ENCODE results near the gene PRKCH. TPM values are rescaled to one million over a fixed set of nuclear protein-coding genes. Genes with fewer than 3 reads are reported as not detected.

Gene PRKCH
- total RNA-seq, 1 experiment from 2014 or later = 18.3 TPM

GRCh38 chr14:61470961-61471293, 149.5 kb downstream of the PRKCH start:
- Mint-ChIP-seq H3K27me3 (ENCODE audit: insufficient read depth, unreplicated experiment) (no peaks in the 10 kb centered on the region), H3K36me3 (ENCODE audit: insufficient read depth, unreplicated experiment) (peaks cover 5% of the 10 kb centered on the region), H3K4me3 (ENCODE audit: unreplicated experiment) (no peak overlapping the region), H3K4me1 (ENCODE audit: low read depth, unreplicated experiment) (no peaks in the 10 kb centered on the region), H3K27ac (ENCODE audit: unreplicated experiment) (no peak overlapping the region), H3K9me3 (ENCODE audit: unreplicated experiment) (no peaks in the 10 kb centered on the region)
- TF ChIP-seq CTCF (IDR thresholded peaks at IDR 0.05; ENCODE audit: insufficient read depth in 1 of 2, low read depth in 1 of 2, low read length in 1 of 2, severe bottlenecking in 1 of 2, unreplicated experiment in 1 of 2) = no peak
- intact Hi-C loops (cut with micrococcal nuclease; ENCODE audit: unreplicated experiment) = no loop called here
- CTCF ChIA-PET = interaction anchor here (0.6 to 1.0 kb wide), 3 partner anchors 18 to 178 kb away, joined by 3 to 4 read pairs (median 3); no protein-coding TSS in a partner anchor
- BruUV-seq (replicated peaks) = no TSS peak
- H3K9me3 ChIP-seq = no peaks in the 10 kb centered on the region
- DNase-seq = no peak
- H3K4me1 ChIP-seq = no peaks in the 10 kb centered on the region
- H3K4me3 ChIP-seq (ENCODE audit: low read depth, low read length) = no peak overlapping the region
- H3K27me3 ChIP-seq (replicated peaks; ENCODE audit: control insufficient read depth, insufficient read depth, low read length) = no peaks in the 10 kb centered on the region
- POLR2A ChIA-PET = no interaction called here
- H3K36me3 ChIP-seq (ENCODE audit: control insufficient read depth, insufficient read depth, low read length) = no peaks in the 10 kb centered on the region

- H3K4me1 Mint-ChIP-seq (ENCODE audit: low read depth, unreplicated experiment) = no peaks in the 10 kb centered on the region
- no peaks in the 10 kb centered on the region for H3K9me3 Mint-ChIP-seq (ENCODE audit: unreplicated experiment)
- peaks cover 5% of the 10 kb centered on the region for H3K36me3 Mint-ChIP-seq (ENCODE audit: insufficient read depth, unreplicated experiment)
- H3K27ac Mint-ChIP-seq (ENCODE audit: unreplicated experiment) = no peak overlapping the region
- no peak overlapping the region for H3K4me3 Mint-ChIP-seq (ENCODE audit: unreplicated experiment)
- POLR2A ChIA-PET = no interaction called here
- BruUV-seq (replicated peaks) = no TSS peak
- Histone ChIP-seq H3K27me3 (replicated peaks; ENCODE audit: control insufficient read depth, insufficient read depth, low read length) (no peaks in the 10 kb centered on the region), H3K4me1 (no peaks in the 10 kb centered on the region), H3K36me3 (ENCODE audit: control insufficient read depth, insufficient read depth, low read length) (no peaks in the 10 kb centered on the region), H3K4me3 (ENCODE audit: low read depth, low read length) (no peak overlapping the region), H3K9me3 (no peaks in the 10 kb centered on the region)
- intact Hi-C loops (cut with micrococcal nuclease; ENCODE audit: unreplicated experiment) = no loop called here
- DNase-seq = no peak
- no peaks in the 10 kb centered on the region for H3K27me3 Mint-ChIP-seq (ENCODE audit: insufficient read depth, unreplicated experiment)
- TF ChIP-seq CTCF (IDR thresholded peaks at IDR 0.05; ENCODE audit: insufficient read depth in 1 of 2, low read depth in 1 of 2, low read length in 1 of 2, severe bottlenecking in 1 of 2, unreplicated experiment in 1 of 2) = no peak
- CTCF ChIA-PET = interaction anchor here (0.6 to 0.8 kb wide), 2 partner anchors 88 to 137 kb away, joined by 3 read pairs; no protein-coding TSS in a partner anchor
Observed at GRCh38 chr14:61471297-61472005, 150.1 kb downstream of the PRKCH start.

DNA sequence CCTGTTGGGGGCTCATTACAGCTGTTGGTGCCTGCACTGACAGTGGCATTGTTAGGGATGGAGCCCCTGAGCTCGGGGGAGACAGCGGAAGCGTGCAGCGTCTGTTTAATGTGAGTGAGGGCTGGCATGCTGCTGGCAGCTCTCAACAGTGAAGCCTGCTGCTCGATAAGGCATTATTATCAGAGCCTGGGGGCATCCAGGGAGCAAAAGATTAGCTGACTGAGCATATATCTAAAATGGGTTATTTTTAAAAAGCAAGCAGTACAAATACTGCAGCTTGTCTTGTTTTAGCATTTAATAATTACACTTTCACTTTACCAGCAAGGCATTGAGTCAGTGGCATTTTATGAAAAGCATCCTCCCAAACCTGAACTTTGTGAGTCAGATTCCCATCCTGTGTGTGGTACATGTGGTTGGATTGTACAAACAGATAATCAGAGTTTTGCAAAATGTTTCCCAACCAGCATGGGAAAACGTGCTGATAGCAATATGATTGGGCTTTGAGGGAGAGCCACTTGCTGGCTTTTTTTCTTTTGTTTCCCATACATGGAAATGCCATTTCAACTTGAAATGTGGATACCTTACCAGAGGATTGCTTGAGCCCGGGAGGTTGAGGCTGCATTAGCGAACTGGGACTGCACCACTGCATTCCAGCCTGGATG, 150.8 kb downstream of the PRKCH start:
- no peak for TF ChIP-seq CTCF (IDR thresholded peaks at IDR 0.05; ENCODE audit: insufficient read depth in 1 of 2, low read depth in 1 of 2, low read length in 1 of 2, severe bottlenecking in 1 of 2, unreplicated experiment in 1 of 2)
- ChIA-PET POLR2A (no interaction called here), CTCF (interaction anchor here (0.8 kb wide), 1 partner anchor 87 kb away, joined by 3 read pairs; no protein-coding TSS in a partner anchor)
- Histone ChIP-seq H3K4me3 (ENCODE audit: low read depth, low read length) (no peak overlapping the region), H3K27me3 (replicated peaks; ENCODE audit: control insufficient read depth, insufficient read depth, low read length) (no peaks in the 10 kb centered on the region), H3K36me3 (ENCODE audit: control insufficient read depth, insufficient read depth, low read length) (no peaks in the 10 kb centered on the region), H3K4me1 (no peaks in the 10 kb centered on the region), H3K9me3 (no peaks in the 10 kb centered on the region)
- H3K36me3 Mint-ChIP-seq (ENCODE audit: insufficient read depth, unreplicated experiment) = peaks cover 5% of the 10 kb centered on the region
- H3K4me3 Mint-ChIP-seq (ENCODE audit: unreplicated experiment) = no peak overlapping the region
- no peaks in the 10 kb centered on the region for H3K27me3 Mint-ChIP-seq (ENCODE audit: insufficient read depth, unreplicated experiment)
- no peak for DNase-seq
- BruUV-seq (replicated peaks) = no TSS peak
- H3K9me3 Mint-ChIP-seq (ENCODE audit: unreplicated experiment) = no peaks in the 10 kb centered on the region
- H3K27ac Mint-ChIP-seq (ENCODE audit: unreplicated experiment) = no peak overlapping the region
- intact Hi-C loops (cut with micrococcal nuclease; ENCODE audit: unreplicated experiment) = no loop called here
- H3K4me1 Mint-ChIP-seq (ENCODE audit: low read depth, unreplicated experiment) = no peaks in the 10 kb centered on the region
